GM19035 (cell line): Measurements from ENCODE around the gene SGMS1.
"Not testable (repeated sequence)": the region's sequence is repeated elsewhere in the genome, so short reads cannot be mapped to it uniquely, and the experiment has no call there.

Experiments used
- ATAC-seq: cut with Tn5 transposase; IDR thresholded peaks from one replicate; pipeline ENCODE4 v1.9.1; 2021; ENCODE audit not compliant: unreplicated experiment

Gene SGMS1

GRCh38 chr10:50286517-50286916, 337.2 kb downstream of the SGMS1 start:
- ATAC-seq, result no peak

- ATAC-seq, result no peak
Measured at GRCh38 chr10:50281967-50282522, 341.7 kb downstream of the SGMS1 start.

- ATAC-seq, result no peak
Measured at GRCh38 chr10:50281210-50281966, 342.4 kb downstream of the SGMS1 start.

- ATAC-seq, result no peak
Measured at GRCh38 chr10:50280049-50280841, 343.5 kb downstream of the SGMS1 start.

- ATAC-seq, result no peak
Measured at GRCh38 chr10:50279489-50279888, 344.3 kb downstream of the SGMS1 start.

- peak; percentile 76 for ATAC-seq
Measured at GRCh38 chr10:50275650-50276235, 348.0 kb downstream of the SGMS1 start.

- no peak for ATAC-seq
Measured at GRCh38 chr10:50272531-50272930, 351.2 kb downstream of the SGMS1 start.

- no peak for ATAC-seq
Measured at GRCh38 chr10:50271564-50272250, 352.0 kb downstream of the SGMS1 start.

GRCh38 chr10:50267877-50268276, 355.9 kb downstream of the SGMS1 start:
- ATAC-seq, result not testable (repeated sequence)

- ATAC-seq, result not testable (repeated sequence)
Measured at GRCh38 chr10:50262625-50263024, 361.1 kb downstream of the SGMS1 start.

- ATAC-seq, result peak; percentile 98
Measured at GRCh38 chr10:50260791-50261281, 362.9 kb downstream of the SGMS1 start.
